Left lung (tissue), 10 donors: ENCODE measurements around the gene CCDC6. TPM values are rescaled to one million over a fixed set of nuclear protein-coding genes. Genes with fewer than 3 reads are reported as not detected.

Experiments
- ATAC-seq: fragments of 200-7000 bp; cut with Tn5 transposase; one replicate; pipeline ENCODE4 v1.9.1; 2020; ENCODE audit warnings: moderate library complexity
- DNase-seq, 4 donors: peaks; one replicate each; pipeline ENCODE4 v3.0.0-alpha.2; 2013 to 2020
- H3K27ac ChIP-seq, 2 donors: fragments of 200-600 bp; sonication (generic) in 1 of 2; one replicate each; pipeline versions ENCODE4 v1.5.0 to v1.8.0; 2020 to 2021
- H3K27me3 ChIP-seq, 2 donors: fragments of 200-600 bp; sonication (generic) in 1 of 2; one replicate each; pipeline versions ENCODE4 v1.5.0 to v1.8.0; 2020 to 2021
- H3K36me3 ChIP-seq, 2 donors: fragments of 200-600 bp; sonication (generic) in 1 of 2; one replicate each; pipeline versions ENCODE4 v1.5.0 to v1.8.0; 2020 to 2021
- H3K4me1 ChIP-seq, 2 donors: fragments of 200-600 bp; one replicate each; pipeline ENCODE4 v1.8.0; 2021
- H3K4me3 ChIP-seq, 2 donors: fragments of 200-600 bp; sonication (generic) in 1 of 2; one replicate each; pipeline versions ENCODE4 v1.5.0 to v1.8.0; 2020 to 2021; ENCODE audit warnings: mild to moderate bottlenecking in 1 of 2
- H3K9me3 ChIP-seq, 2 donors: fragments of 200-600 bp; sonication (generic) in 1 of 2; one replicate each; pipeline versions ENCODE4 v1.5.0 to v1.8.0; 2020 to 2021
- intact Hi-C, 2 donors: fragments of 100-400 bp; cut with DNase I; formaldehyde crosslinking; loops; one replicate each; pipeline versions ENCODE4 v1.11.2 to v1.14.2; 2022
- polyA plus RNA-seq, 6 donors: library from polyadenylated mRNA; unstranded; fragments of 120-200 nt; gene quantifications; one replicate each; pipeline ENCODE4 v1.2.1, GENCODE V29; 2013; ENCODE audit not compliant: insufficient read length in 6 of 6
- total RNA-seq, 2 donors: library from RNA; stranded (reverse); fragmentation: NEBNext Ultra II Directional; extraction: Animal tissue kit (Norgen Biotek cat#: 25700); gene quantifications; one replicate each; pipeline ENCODE4 v1.2.1, GENCODE V29; 2021
- TF ChIP-seq, protein P1 (sequence below), 2 donors: fragments of 200-600 bp; sonication (generic) in 1 of 2; IDR thresholded peaks; one replicate each; pipeline versions ENCODE4 v1.5.0 to v1.8.0; 2021; ENCODE audit warnings: antibody characterized with exemption in 2 of 2
- donor health status: DM: no; HTN: yes; CAD: no.
- donor health status: DM: no; HTN: no; CAD: no.

CCDC6 gene
- total and polyA plus RNA-seq, 8 donors: 32.1 to 76.6 (median 44.4) TPM

DNA sequence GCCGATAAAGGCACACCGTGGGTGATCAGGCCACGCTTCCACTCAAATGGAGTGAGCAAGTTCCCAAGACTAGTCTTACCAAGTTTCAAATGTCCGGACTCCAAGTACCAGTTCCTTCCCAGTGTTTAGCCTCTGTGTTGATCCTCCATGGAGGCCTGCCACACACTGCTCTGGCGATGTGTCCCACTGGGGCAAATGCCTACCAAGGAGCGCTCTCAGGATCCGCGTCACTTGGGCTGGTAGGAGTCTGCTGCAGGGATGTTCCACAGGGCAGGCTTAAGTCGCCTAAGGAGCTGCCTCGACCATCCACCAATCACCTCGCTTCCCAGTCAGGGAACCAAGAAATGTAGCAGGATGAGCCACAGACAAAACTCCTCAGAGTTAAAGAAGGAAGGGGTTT, 135.7 kb downstream of the CCDC6 start:
- no peak for ATAC-seq
- DNase-seq: no peak
- TF ChIP-seq, protein P1, sequence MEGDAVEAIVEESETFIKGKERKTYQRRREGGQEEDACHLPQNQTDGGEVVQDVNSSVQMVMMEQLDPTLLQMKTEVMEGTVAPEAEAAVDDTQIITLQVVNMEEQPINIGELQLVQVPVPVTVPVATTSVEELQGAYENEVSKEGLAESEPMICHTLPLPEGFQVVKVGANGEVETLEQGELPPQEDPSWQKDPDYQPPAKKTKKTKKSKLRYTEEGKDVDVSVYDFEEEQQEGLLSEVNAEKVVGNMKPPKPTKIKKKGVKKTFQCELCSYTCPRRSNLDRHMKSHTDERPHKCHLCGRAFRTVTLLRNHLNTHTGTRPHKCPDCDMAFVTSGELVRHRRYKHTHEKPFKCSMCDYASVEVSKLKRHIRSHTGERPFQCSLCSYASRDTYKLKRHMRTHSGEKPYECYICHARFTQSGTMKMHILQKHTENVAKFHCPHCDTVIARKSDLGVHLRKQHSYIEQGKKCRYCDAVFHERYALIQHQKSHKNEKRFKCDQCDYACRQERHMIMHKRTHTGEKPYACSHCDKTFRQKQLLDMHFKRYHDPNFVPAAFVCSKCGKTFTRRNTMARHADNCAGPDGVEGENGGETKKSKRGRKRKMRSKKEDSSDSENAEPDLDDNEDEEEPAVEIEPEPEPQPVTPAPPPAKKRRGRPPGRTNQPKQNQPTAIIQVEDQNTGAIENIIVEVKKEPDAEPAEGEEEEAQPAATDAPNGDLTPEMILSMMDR (IDR thresholded peaks at IDR 0.05): no peak
- Histone ChIP-seq H3K4me1 (no peaks in the 10 kb centered on the region), H3K9me3 (no peaks in the 10 kb centered on the region), H3K4me3 (no peak overlapping the region), H3K27me3 (no peaks in the 10 kb centered on the region), H3K36me3 (no peaks in the 10 kb centered on the region), H3K27ac (no peak overlapping the region)
- intact Hi-C loops: no loop called here

DNA sequence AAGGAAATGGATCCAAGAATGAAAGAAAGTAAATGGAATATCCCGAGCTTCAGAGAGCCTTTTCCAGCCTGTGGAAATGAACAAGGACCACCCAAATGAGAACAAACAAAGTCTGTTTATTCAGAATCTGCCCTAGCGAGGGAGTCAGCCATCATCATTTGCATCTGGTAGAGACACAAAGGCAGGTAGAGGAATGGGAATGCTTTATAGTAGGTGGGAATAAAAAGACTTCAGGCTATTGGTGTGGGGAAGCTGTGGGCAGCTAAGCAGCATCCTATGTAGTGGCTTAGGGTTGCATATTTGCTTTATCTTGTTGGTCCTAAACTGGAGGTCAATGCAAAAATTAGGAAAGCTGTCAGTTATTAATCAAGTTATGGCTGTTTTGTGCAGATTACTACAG, 143.9 kb downstream of the CCDC6 start:
- DNase-seq (no peak), ATAC-seq (no peak)
- no peak overlapping the region for H3K27ac ChIP-seq
- TF ChIP-seq, protein P1 (IDR thresholded peaks at IDR 0.05): no peak
- H3K9me3 ChIP-seq: no peaks in the 10 kb centered on the region
- H3K36me3 ChIP-seq: no peaks in the 10 kb centered on the region
- intact Hi-C loops: no loop called here
- no peak overlapping the region for H3K4me3 ChIP-seq
- H3K4me1 ChIP-seq: no peaks in the 10 kb centered on the region
- H3K27me3 ChIP-seq: no peaks in the 10 kb centered on the region

DNA sequence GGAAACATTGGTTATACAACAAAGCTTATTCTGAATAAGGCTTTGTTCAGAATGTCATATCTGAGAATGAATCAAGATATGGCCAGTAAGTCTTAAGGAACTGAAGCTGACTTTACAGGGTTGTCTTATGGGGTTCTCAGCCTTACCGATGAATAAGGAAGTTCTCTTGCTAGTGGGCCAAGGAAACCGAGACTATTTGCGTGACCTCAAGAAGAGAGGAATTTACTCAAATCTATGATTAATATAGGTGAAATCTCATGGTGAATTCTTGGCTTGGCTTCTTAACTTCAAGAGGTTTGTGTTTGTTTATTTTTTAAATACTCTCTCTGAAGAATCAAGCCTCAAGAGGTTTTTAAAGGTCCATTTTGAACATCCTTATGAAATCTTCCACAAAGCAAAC, 148.4 kb downstream of the CCDC6 start:
- intact Hi-C loops: no loop called here
- TF ChIP-seq, protein P1 (IDR thresholded peaks at IDR 0.05): no peak

DNA sequence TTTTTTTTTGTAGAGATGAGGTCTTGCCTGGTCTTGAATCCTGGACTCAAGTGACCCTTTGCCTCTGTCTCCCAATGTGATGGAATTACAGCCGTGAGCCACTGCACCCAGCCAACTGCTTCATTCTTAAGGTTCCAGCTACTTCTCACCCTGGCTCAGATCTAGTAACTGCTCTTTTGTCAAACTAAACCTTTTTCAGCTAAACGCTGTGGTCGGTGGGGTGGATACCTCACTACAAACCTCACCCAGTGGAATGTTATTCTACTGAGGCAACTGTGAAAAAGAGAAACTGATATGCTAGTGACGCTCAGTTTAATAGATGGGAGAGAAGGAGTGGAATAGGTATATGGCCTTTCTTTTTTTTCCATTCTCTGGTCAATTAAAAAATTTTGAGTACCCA, 151.4 kb downstream of the CCDC6 start:
- Histone ChIP-seq H3K27ac (no peak overlapping the region), H3K4me1 (no peaks in the 10 kb centered on the region), H3K36me3 (no peaks in the 10 kb centered on the region), H3K4me3 (no peak overlapping the region), H3K27me3 (no peaks in the 10 kb centered on the region), H3K9me3 (no peaks in the 10 kb centered on the region)
- TF ChIP-seq, protein P1 (IDR thresholded peaks at IDR 0.05): no peak
- ATAC-seq: no peak
- DNase-seq: no peak
- intact Hi-C loops: no loop called here

More for the DNA sequence above, 148.4 kb downstream of the CCDC6 start:
- Histone ChIP-seq H3K27ac (no peak overlapping the region), H3K9me3 (no peaks in the 10 kb centered on the region), H3K4me3 (no peak overlapping the region), H3K36me3 (no peaks in the 10 kb centered on the region), H3K27me3 (no peaks in the 10 kb centered on the region), H3K4me1 (no peaks in the 10 kb centered on the region)
- DNase-seq: no peak
- ATAC-seq: no peak

DNA sequence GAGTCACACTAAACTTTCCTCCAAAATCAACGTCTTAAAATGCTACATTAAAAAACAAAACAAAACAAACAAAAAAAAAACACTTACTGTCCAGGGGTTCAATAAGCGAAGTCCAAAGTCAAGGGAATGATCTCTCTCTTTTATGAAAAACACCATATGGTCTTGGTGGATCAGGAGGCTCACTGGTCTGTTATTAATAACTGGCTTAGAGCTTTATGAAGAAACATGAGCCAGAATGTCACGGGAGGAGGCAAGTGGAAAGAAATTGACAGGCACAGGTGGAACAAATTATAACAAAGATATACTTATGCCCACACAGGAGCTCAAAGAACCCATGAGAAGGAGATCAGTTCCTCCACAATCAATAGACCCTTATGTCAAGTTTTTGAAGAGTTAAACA, 153.1 kb downstream of the CCDC6 start, which contains the start of gene MRLN:
MRLN (minus strand) TSS at position 189 of the 400 bp plus-strand sequence.
- Histone ChIP-seq H3K9me3 (no peaks in the 10 kb centered on the region), H3K36me3 (no peaks in the 10 kb centered on the region), H3K4me3 (no peak within 1 kb of the TSS), H3K4me1 (no peaks in the 10 kb centered on the region), H3K27ac (no peak within 1 kb of the TSS), H3K27me3 (no peaks in the 10 kb centered on the region)
- TF ChIP-seq, protein P1 (IDR thresholded peaks at IDR 0.05): no peak
- ATAC-seq (no peak), DNase-seq (no peak)
- intact Hi-C loops: no loop called here
